HK-2 (cell line): ENCODE results near the gene LXN.
A peak's percentile ranks its signal among the peaks of the same experiment; 100 is the strongest.

Experiments
- DNase-seq: peaks from one replicate; pipeline ENCODE4 v3.0.0-alpha.2; 2018; ENCODE audit not compliant: unreplicated experiment

Gene LXN

DNA sequence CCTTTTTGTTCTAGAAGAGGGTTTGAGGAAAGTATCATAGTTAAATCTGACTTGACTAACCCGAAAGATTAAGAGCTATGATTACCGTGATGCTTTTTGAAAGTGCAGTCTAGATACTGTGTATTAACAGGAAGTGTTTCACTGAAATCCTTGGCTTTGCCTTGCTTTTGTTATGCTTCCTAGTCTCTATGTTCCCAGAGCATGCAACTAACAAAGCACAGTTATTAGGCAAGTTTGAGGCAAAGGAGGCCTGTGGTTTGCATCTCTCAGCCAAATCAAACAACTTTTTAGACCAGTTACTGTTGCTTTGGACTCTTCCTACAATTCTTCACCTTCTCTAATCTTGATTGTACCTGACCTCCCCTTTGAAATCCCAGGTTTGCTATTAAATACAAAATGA is 3.9 kb downstream of the LXN start:
- no peak for DNase-seq

DNA sequence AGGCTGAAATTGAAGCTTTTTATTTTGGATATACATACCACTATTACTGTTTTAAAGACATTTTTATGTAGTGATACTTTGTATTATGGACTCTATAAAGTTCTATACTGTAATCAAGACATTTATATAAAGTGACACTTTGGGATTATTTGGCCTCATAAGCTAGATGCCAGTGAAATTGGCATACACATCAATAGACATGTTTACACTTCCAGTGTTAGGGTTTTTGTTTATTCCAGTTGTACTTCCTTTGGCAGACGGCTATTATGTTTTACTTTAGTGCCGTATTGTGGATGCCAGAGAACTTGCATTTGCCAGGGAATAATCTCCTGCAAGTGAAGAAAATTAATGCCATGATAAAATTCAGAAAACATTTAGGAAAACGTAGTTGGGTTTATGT is 6.0 kb downstream of the LXN start:
- DNase-seq: no peak

DNA sequence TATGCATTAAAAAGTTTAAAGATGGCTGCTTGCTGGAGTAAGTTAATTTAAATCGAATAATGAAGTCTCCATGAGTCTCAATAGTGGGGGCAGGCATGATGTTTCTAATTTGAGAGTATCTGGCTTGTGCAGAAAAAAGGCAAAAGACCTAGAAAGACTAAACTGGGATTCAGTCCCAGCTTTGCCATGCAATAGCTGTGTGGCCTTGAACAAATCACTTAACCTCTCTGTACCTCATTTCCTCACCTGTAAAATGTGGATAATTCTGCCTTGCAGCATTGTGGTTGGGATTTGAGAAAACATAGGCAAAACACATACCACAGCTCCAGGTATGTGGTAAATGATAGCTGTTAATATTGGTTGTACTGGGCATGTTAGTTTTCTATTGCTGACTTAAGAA is 8.6 kb downstream of the LXN start:
- DNase-seq: no peak

DNA sequence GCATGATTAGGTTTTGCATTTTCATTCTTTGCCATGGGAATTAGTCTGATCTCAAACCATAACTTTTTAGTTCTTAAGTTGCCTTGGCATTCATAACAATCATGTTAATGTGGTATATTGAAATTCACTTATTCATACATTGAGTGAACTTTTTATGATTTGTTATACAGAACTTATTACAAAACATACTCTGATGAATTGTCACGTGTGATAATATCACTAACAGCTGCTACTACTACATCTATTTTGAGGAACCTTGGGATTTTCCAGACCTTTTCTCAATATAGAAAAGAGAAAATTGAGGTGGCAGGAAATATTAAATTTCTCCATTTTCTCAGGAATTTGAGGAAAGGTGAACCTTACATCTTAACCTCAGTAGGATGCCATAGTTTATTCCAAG is 9.2 kb downstream of the LXN start:
- no peak for DNase-seq

DNA sequence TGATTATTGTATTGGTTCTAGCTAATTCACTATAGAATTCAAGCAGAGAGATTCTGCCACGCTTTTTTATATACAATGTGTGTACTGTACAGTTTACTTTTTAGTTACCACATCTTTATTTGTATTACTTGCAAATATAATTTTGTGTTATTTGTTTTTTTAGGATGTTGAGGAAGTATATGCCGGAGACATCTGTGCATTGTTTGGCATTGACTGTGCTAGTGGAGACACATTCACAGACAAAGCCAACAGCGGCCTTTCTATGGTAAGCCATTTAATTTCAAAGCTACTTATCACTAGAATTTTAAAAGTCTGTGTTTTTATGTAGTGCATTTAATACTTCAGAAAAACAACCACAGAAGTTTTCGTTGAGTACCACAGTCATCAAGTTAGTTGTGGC is 11.7 kb downstream of the LXN start:
- DNase-seq: no peak

DNA sequence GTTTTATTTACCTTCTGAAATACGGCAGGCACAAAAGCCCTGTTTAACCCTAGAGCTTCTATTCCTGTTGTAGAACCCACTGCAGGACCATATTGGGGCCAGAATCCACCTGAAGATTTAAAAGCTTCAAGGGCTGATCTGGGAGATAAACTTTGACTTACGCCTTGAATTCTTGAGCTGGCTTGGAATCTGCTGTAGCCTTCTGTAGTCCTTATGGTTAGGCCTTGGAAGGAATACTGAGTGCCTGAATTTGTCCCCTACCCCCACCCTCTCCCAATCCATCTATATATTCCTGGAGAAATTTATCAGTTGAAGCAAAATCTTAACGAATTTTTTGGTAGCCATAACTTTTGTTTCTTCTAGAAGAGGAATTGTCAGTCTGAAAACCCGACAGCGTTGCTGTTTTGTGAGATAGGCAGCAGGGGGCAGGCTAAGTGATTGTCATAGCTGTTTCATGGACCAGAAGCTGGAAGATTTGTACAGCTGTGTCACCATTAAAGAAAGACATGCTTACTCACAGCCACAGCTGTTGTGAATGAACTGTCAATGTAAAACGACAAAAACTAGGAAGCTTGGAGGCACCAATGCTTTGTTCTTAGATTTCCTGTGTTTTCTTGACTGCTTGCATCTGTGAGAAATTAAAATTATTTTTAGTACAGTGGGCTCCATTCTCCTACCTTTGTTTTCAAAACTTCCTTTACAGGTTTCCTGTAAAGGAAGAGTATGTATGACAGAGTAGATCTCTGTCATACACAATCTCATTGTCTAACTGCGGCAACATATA is 12.8 kb downstream of the LXN start:
- peak; percentile 56 for DNase-seq

DNA sequence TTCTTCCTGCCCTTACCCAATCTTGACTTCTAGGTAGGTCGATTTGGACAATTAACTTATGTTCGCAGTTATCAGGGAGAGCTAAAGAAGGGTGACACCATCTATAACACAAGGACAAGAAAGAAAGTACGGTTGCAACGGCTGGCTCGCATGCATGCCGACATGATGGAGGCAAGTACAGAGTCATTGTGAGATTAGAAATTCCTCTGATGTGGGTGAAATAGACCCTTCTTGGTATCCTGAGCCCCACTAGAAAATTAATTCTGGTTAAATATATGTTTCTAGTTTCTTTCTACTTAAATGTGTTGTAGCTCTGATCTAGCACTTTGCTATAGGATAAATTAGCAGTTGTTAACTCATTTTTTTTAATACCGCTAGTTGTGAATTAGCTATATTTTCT is 13.6 kb downstream of the LXN start:
- no peak for DNase-seq

DNA sequence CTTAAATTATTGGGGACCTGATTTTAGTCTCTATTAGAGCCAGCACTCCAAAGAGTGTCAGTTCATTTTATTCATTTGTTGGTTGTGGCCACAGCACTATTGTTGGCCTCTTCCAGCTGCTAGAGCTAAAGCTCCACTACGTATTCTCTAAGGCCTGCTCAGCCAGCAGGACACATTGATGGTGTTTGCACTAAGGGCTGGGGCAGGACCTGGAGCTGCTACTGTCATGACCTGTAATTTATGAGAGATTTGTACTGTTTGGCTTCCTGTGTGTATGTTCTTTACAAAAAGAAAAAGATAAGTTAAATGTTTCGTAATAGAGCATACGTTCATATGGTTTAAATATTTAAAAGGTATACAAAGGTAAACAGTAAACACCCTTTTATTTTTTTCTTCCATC is 20.0 kb downstream of the LXN start:
- DNase-seq: no peak

DNA sequence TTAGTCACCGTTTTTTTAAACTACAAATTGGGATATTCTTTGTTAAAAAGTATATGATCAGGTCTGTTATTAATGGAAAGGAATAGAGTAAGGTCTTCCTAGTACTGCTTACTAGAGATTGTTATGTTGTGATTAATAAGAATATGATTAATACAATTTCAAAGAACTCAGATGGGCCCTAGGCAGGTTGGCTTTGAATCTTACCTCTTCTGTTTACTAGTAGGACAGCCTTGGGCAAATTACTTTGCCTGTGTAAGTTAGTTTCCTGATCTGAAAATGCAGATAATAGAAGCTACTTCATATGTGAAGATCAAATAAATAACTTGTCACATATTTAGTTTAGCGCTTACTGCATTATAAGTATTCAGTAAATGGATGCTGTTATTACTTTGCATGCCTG is 21.3 kb downstream of the LXN start:
- no peak for DNase-seq

DNA sequence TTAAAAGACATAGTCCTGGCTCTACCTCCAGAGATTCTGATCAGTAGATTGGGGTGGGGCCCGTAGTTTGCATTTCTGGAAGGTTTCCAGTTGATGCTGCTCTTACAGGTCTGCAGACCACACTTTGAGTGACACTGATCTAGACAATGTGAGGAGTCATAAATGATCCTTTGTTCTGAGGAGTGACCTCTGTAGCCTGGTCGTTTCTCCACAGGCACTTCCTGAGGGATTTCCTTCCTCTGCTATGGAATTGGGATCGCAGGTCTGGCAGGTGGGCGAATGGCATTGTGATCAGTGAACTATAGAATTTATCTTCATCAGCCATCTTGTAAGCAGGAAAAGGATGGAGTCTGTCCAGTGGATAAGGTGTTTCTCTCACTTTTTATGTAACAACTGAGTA is 22.7 kb downstream of the LXN start:
- no peak for DNase-seq

DNA sequence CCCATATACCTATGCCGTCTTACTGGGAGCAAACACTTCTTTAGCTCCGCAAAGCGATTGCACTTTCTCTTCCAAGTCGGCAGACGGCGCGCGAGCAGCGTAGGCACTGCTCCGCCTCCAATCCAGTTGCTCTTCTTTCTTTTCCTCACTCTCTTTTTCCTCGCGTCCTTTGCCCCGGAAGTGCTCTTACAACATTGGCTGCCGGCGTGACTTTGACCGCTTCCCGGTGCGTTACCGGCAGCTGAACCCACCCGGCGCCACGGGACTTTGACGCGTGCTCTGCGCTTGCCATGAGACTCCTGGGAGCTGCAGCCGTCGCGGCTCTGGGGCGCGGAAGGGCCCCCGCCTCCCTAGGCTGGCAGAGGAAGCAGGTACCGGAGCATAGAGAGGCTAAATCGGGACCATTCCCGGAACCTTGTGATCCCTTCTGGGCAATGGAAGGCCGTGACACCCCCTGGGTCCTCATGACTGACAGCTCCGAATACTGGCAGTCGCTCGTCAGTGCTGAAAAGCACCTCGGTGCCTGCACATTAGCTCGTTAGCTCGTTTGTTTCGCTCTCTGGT is 28.0 kb downstream of the LXN start, which contains the start of gene GFM1:
GFM1 (plus strand) TSS at position 183 of the 564 bp plus-strand sequence; CDS start at position 291, 108 bp downstream.
- peak; percentile 93 for DNase-seq

DNA sequence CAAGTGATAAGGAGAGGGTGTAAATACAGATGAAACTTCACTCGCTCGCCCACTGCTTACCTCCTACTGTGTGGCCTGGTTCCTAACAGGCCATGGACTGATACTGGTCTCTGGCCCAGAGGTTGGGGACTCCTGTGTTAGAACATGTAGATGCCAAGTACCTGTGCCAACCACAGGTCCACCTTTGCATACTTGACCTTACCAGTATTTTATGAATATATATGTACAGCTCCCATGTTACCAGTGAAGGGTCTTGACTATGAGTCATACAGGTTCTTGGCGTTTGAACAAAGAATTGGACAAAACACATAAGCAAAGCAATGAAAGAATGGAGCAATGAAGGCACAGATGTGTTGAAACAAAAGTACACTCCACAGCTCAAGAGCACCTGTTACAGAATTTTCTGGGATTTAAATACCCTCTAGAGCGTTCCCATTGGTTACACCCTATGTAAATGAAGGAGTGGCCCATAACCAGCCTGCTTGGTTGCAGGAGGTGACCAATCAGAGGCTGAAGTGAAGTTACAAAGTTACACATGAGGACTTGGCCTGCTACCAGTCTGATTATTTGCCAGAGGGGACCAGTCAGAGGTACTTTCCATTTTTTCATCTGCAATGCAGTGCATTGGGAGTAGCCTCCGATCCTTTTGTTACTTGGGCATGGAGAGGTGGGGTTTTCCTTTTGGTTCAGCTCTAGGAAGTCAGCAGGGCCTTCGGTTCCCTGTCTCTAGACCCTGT is 29.8 kb downstream of the LXN start:
- no peak for DNase-seq

DNA sequence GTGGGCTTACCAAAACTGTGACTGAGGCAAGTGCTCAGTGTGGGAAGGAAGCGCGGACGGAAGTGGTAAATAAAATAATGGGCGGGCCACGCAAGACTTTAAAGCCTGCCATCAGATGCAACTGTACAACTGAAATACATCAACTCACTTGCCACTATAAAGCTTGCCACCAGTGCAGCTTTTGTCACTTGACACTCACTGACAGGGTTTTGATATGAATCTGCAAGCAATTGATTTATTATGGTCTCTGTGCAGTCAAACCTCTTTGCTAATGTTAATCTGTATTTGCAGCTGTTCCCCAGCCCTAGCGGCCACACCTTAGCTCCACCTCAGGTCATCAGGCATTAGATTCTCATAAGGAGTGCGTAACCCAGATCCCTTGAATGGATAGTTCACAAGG is 30.4 kb downstream of the LXN start:
- DNase-seq: no peak

DNA sequence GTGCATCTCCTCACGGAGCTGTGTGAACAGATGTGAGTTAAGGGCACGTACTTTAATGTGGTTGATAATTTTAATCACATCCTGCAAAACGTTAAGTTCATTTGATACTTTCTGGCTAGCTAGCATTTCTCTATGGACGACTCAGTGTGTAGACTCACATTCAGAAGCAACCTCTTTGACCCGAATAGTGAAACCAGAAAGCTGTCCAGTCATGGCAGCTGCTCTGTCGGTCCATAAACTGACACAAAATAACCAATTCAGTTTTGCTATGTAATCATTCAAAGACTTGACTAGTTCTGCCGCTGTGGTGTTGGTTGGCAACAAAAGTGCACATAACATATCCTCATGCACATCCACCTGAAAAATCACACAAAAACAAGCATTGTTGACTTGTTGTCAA is 31.8 kb downstream of the LXN start:
- no peak for DNase-seq

DNA sequence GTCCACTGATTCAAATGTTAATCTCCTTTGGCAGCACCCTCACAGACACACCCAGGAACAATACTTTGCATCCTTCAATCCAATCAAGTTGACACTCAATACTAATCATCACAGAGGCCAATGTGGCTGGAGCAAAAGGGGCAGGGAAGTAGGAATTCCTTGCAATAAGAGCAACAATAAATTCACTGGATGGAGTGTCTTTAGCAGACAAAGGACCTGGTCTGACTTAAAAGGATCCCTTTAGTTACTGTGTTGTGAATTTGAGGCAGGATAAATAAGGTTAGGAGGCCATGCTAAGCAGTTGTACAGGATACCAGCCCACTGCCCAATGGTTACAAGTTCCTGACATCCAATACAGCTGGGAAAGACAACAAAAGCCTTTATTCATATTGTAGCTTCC is 40.5 kb downstream of the LXN start:
- DNase-seq: no peak

DNA sequence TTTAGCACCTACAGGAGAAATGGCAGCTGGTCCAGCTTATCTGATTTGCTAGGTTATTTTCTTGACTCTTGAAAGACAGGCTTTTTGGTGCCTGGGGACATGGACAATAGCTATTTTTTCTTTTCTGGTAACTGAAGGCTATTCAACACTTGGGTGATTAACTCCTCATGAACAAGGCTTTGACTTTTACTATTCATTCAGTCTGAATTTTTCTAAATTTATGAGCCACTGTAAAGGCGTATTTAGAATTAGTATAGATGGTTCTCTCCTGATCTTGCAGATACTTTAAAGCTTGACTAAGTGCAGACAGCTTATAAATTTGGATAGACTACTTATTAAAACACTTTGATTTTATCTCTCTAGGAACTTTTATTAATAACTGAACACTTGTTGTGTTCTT is 46.6 kb downstream of the LXN start:
- DNase-seq: no peak

DNA sequence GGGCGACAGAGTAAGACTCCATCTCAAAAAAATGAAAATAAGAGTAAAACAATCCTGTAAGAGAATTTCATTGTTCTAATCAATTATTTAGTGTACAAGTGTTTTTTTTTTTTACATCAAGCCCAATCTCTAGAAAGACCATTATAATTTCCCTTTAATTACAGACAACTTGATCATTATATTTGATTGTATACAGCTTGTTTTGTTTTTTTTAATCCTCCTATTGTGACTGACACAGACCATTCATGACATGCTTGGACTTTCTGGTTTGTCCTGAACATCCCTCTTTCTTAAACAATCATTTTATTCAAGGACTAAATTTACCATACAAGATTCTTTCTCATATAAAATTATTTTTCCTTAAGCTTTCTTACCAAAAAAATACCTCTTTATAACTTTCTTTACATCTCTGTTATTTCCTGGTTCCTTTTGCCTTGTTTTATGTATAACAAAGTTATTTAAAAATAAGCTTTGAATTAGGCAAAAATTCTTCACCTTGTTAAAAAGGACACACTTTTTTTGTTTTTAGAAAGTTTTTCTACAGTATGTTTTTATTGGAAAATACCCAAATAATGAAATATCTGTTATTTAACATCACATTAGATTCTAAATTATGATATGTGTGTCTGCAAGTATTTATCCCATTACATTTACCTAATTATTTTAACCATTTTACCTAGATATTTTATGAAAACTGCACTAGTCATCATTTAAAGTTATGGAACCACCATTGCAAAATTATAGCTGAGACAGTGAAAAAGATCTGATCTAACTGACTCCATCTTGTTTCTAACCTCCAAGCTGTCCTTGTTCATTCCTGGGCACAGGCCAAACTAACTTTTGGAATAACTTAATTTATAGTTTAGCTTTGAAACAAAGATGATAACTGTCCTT is 54.2 kb downstream of the LXN start:
- DNase-seq: no peak
